ENCODE data around the gene IL17RD. TPM values are rescaled to one million over a fixed set of nuclear protein-coding genes. Genes with fewer than 3 reads are reported as not detected.

The IL17RD gene
- polyA plus RNA-seq, 2 of the 4 experiments (the other 2 are of a cell fraction), result 0.89 to 1.4 TPM

DNA sequence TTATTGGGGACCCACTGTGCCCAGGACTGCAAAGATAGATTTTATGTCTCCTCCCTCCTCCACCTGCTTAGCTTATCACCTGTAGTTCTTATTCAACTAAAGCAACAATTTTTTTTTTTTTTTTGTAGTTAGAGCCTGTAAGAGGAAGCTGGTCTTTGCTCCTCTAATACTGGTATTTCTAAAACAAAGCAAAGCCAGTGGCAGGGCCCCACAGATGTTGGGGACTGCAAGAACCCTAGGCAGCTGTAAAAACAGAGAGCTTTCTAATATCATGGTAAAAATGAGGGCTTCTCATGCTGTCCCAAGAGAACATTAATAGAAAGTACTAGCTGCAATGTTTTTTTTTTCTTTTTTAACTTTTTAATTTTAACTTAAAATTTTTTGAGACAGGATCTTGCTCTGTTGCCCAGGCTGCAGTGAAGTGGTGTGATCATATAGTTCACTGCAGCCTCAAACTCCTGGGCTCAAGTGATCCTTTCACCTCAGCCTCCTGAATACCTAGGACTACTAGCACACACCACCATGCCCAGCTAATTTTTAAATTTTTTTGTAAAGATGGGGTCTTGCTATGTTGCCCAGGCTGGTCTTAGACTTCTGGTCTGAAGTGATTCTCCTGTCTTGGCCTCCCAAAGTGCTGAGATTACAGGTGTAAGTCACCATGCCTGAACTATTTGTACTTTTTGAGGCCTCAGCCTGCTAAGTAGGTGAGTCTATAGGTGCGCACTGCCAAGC, 77.6 kb downstream of the IL17RD start (continued):
- TF ChIP-seq, protein P1, sequence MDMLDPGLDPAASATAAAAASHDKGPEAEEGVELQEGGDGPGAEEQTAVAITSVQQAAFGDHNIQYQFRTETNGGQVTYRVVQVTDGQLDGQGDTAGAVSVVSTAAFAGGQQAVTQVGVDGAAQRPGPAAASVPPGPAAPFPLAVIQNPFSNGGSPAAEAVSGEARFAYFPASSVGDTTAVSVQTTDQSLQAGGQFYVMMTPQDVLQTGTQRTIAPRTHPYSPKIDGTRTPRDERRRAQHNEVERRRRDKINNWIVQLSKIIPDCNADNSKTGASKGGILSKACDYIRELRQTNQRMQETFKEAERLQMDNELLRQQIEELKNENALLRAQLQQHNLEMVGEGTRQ (IDR thresholded peaks at IDR 0.05), result no peak
- no peak for TF ChIP-seq POLR2A (IDR thresholded peaks at IDR 0.05; ENCODE audit: low read length)
- TF ChIP-seq ZC3H11A (IDR thresholded peaks at IDR 0.05), result no peak
- no peak for TF ChIP-seq HDAC2 (IDR thresholded peaks at IDR 0.05)
- TF ChIP-seq, protein P2, sequence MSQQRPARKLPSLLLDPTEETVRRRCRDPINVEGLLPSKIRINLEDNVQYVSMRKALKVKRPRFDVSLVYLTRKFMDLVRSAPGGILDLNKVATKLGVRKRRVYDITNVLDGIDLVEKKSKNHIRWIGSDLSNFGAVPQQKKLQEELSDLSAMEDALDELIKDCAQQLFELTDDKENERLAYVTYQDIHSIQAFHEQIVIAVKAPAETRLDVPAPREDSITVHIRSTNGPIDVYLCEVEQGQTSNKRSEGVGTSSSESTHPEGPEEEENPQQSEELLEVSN (IDR thresholded peaks at IDR 0.05; ENCODE audit: borderline replicate concordance, low read depth), result no peak

DNA sequence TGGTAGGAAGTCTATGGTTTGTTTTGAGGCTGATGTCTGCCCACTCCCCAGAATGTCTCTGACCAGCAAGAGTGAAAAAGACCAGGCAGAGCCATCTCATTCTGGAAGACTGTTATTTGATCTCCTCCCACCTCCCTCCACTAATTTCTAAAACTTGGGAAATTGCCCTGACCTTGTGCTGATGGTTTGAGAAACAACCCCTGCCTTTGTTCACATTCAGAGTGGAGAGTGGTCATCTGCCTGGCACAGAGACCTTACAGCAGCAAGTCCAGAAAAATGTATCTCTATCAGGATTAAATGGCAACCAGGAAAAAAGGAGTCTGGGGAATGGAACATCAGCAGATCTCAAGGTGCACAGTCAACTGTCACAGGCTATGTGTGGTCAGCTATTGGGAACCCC, 79.0 kb downstream of the IL17RD start:
- no peaks in the 10 kb centered on the region for H3K9me3 ChIP-seq
- ChIA-PET CTCF (interaction anchor here (5.0 kb wide), 1 partner anchor 13 kb away, joined by 32 read pairs; no protein-coding TSS in a partner anchor), POLR2A (no interaction called here)
- no peak for FAIRE-seq
- no peaks in the 10 kb centered on the region for H3K4me1 ChIP-seq
- no peak overlapping the region for H3K27ac ChIP-seq
- H3K4me2 ChIP-seq, result no peak overlapping the region
- DNase-seq (ENCODE audit: low read depth in 1 of 2, low spot score in 1 of 2), result no peak
- TF ChIP-seq NPAS2 (CRISPR knock-in tag; IDR thresholded peaks at IDR 0.05; ENCODE audit: borderline replicate concordance) (no peak), KDM5A (IDR thresholded peaks at IDR 0.05) (no peak), HOXB5 (CRISPR knock-in tag; IDR thresholded peaks at IDR 0.05) (no peak), CHD4 (IDR thresholded peaks at IDR 0.05; ENCODE audit: borderline replicate concordance) (no peak), GATA3 (IDR thresholded peaks at IDR 0.05; ENCODE audit: borderline replicate concordance) (no peak), CEBPB (IDR thresholded peaks at IDR 0.05) (no peak), BHLHE40 (IDR thresholded peaks at IDR 0.05; ENCODE audit: low read depth, low read length) (no peak), EHMT2 (IDR thresholded peaks at IDR 0.05; ENCODE audit: low read depth) (no peak), ESRRA (IDR thresholded peaks at IDR 0.05; ENCODE audit: borderline replicate concordance, low read length) (no peak), HEYL (CRISPR knock-in tag; IDR thresholded peaks at IDR 0.05) (no peak), NR3C1 (IDR thresholded peaks at IDR 0.05) (no peak), ZFP36 (IDR thresholded peaks at IDR 0.05; ENCODE audit: borderline replicate concordance, partially characterized antibody) (no peak), POLR2AphosphoS2 (conservative IDR thresholded peaks at IDR 0.05; ENCODE audit: low read length) (no peak)
- TF ChIP-seq, protein P2 (IDR thresholded peaks at IDR 0.05; ENCODE audit: borderline replicate concordance, low read depth), result no peak
- TF ChIP-seq, protein P3, sequence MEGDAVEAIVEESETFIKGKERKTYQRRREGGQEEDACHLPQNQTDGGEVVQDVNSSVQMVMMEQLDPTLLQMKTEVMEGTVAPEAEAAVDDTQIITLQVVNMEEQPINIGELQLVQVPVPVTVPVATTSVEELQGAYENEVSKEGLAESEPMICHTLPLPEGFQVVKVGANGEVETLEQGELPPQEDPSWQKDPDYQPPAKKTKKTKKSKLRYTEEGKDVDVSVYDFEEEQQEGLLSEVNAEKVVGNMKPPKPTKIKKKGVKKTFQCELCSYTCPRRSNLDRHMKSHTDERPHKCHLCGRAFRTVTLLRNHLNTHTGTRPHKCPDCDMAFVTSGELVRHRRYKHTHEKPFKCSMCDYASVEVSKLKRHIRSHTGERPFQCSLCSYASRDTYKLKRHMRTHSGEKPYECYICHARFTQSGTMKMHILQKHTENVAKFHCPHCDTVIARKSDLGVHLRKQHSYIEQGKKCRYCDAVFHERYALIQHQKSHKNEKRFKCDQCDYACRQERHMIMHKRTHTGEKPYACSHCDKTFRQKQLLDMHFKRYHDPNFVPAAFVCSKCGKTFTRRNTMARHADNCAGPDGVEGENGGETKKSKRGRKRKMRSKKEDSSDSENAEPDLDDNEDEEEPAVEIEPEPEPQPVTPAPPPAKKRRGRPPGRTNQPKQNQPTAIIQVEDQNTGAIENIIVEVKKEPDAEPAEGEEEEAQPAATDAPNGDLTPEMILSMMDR (IDR thresholded peaks at IDR 0.05), result no peak
- TF ChIP-seq, protein P4, sequence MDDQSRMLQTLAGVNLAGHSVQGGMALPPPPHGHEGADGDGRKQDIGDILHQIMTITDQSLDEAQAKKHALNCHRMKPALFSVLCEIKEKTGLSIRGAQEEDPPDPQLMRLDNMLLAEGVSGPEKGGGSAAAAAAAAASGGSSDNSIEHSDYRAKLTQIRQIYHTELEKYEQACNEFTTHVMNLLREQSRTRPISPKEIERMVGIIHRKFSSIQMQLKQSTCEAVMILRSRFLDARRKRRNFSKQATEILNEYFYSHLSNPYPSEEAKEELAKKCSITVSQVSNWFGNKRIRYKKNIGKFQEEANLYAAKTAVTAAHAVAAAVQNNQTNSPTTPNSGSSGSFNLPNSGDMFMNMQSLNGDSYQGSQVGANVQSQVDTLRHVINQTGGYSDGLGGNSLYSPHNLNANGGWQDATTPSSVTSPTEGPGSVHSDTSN (IDR thresholded peaks at IDR 0.05), result no peak
- ATAC-seq, result no peak
- no peak overlapping the region for H3K4me3 ChIP-seq

DNA sequence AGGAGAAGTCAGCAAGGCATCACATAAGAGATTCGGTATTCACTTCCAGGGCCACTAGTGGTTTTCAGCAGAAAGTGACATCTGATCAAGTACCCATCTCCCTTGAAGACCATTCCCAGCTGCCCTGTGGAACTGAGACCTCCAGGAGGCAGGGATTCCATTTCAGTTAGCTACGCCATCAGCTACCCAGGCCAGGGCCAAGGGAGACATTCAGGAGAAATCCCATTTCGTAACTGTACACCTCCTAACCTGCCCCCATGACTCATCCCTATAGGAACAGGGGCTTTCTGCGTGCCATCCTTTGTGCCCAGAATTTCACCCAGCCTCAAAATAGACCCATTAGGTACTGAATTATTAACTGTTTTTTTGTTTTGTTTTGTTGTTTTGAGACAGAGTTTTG, 79.9 kb downstream of the IL17RD start:
- ChIA-PET POLR2A (no interaction called here), CTCF (no interaction called here)
- ATAC-seq, result no peak
- no peak for DNase-seq (ENCODE audit: low read depth in 1 of 2, low spot score in 1 of 2)
- H3K4me1 ChIP-seq, result no peaks in the 10 kb centered on the region
- TF ChIP-seq JUNB (IDR thresholded peaks at IDR 0.05), result no peak
- TF ChIP-seq RARB (CRISPR knock-in tag; IDR thresholded peaks at IDR 0.05), result no peak
- no peak for TF ChIP-seq PHF8 (IDR thresholded peaks at IDR 0.05; ENCODE audit: borderline replicate concordance, low read depth)
- TF ChIP-seq CBX2 (IDR thresholded peaks at IDR 0.05; ENCODE audit: borderline replicate concordance, low read depth), result no peak
- TF ChIP-seq, protein P5, sequence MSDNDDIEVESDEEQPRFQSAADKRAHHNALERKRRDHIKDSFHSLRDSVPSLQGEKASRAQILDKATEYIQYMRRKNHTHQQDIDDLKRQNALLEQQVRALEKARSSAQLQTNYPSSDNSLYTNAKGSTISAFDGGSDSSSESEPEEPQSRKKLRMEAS (IDR thresholded peaks at IDR 0.05), result no peak
- no peak for TF ChIP-seq HDAC2 (IDR thresholded peaks at IDR 0.05)
- TF ChIP-seq, protein P3 (IDR thresholded peaks at IDR 0.05), result no peak
- TF ChIP-seq POLR2AphosphoS2 (conservative IDR thresholded peaks at IDR 0.05; ENCODE audit: low read length), result no peak
- TF ChIP-seq NPAS2 (CRISPR knock-in tag; IDR thresholded peaks at IDR 0.05; ENCODE audit: borderline replicate concordance), result no peak
- no peak for TF ChIP-seq FOSL2 (IDR thresholded peaks at IDR 0.05)
- no peak for TF ChIP-seq FOSL2 (CRISPR knock-in tag; IDR thresholded peaks at IDR 0.05)
- TF ChIP-seq KDM1A (IDR thresholded peaks at IDR 0.05; ENCODE audit: low read depth), result no peak
- WGBS (ENCODE audit: missing lambda C conversion rate), result 98% methylated on average over 4 of the region's 4 CpGs
- no peak for FAIRE-seq
- H3K4me2 ChIP-seq, result no peak overlapping the region
- no peak overlapping the region for H3K4me3 ChIP-seq
- H3K9me3 ChIP-seq, result no peaks in the 10 kb centered on the region
- no peak overlapping the region for H3K27ac ChIP-seq
